GM21723 (cell line): Measurements from ENCODE around the gene SEMA3G.
A peak's percentile ranks its signal among the peaks of the same experiment; 100 is the strongest.

ENCODE experiments used
- ATAC-seq: cut with Tn5 transposase; IDR thresholded peaks from one replicate; pipeline ENCODE4 v1.9.1; 2021; ENCODE audit warnings: mild to moderate bottlenecking, moderate library complexity; ENCODE audit not compliant: unreplicated experiment

The SEMA3G gene

GRCh38 chr3:52454938-52455282 lies 10.0 kb upstream of the SEMA3G start:
- ATAC-seq: no peak

- ATAC-seq: no peak
These were observed 9.5 kb upstream of the SEMA3G start for GRCh38 chr3:52454250-52454937.

GRCh38 chr3:52453496-52454249 lies 8.8 kb upstream of the SEMA3G start, which contains the start of gene TNNC1:
Gene TNNC1 (minus strand): TSS chr3:52454041. CDS start chr3:52454015, 26 bp downstream.
- ATAC-seq: no peak

- ATAC-seq: no peak
These were observed 7.8 kb upstream of the SEMA3G start for GRCh38 chr3:52452570-52453221.

- no peak for ATAC-seq
These were observed 7.2 kb upstream of the SEMA3G start for GRCh38 chr3:52452126-52452525.

GRCh38 chr3:52451237-52452083 lies 6.6 kb upstream of the SEMA3G start:
- ATAC-seq: no peak

GRCh38 chr3:52450489-52451236 lies 5.8 kb upstream of the SEMA3G start:
- ATAC-seq: no peak

GRCh38 chr3:52447512-52448355 lies 2.8 kb upstream of the SEMA3G start:
- ATAC-seq: no peak

- peak; percentile 53 for ATAC-seq
These were observed 2.0 kb upstream of the SEMA3G start for GRCh38 chr3:52446631-52447511.

- no peak for ATAC-seq
These were observed 1.1 kb upstream of the SEMA3G start for GRCh38 chr3:52446042-52446441.

- ATAC-seq: no peak
These were observed 864 bp downstream of the SEMA3G start for GRCh38 chr3:52443791-52444687.

- no peak for ATAC-seq
These were observed 1.7 kb downstream of the SEMA3G start for GRCh38 chr3:52443268-52443610.

GRCh38 chr3:52442409-52443267 lies 2.3 kb downstream of the SEMA3G start:
- no peak for ATAC-seq

- no peak for ATAC-seq
These were observed 3.1 kb downstream of the SEMA3G start for GRCh38 chr3:52441772-52442332.

GRCh38 chr3:52441091-52441771 lies 3.7 kb downstream of the SEMA3G start:
- ATAC-seq: no peak

- no peak for ATAC-seq
These were observed 4.2 kb downstream of the SEMA3G start for GRCh38 chr3:52440671-52441070.
